A549 (cell line): ENCODE measurements around the gene PRKAG2. TPM values are rescaled to one million over a fixed set of nuclear protein-coding genes. Genes with fewer than 3 reads are reported as not detected.

ENCODE experiments used
- ATAC-seq, 2 experiments: fragments of 200-7000 bp in 1 of 2; fragments of >200 bp in 1 of 2; cut with Nextera tagmentation in 1 of 2; cut with Tn5 transposase in 1 of 2; 3 replicates each; pipeline versions ENCODE4 v1.8.0 to v1.9.1; 2018 to 2020; ENCODE audit warnings: mild to moderate bottlenecking in 1 of 2, moderate library complexity in 1 of 2
- CTCF ChIA-PET: fragments of 300-600 bp; sonication (Branson Sonifier 250); formaldehyde crosslinking; extraction: SDS; loops from one replicate; lab custom pipeline; 2021; ENCODE audit warnings: antibody characterized with exemption, inconsistent platforms; lab: Yijun Ruan, JAX
- POLR2A ChIA-PET: fragments of 350-600 bp; formaldehyde crosslinking; extraction: SDS; loops from one replicate; lab custom pipeline; 2021; ENCODE audit warnings: antibody characterized with exemption, inconsistent platforms; lab: Yijun Ruan, JAX
- DNase-seq, 2 experiments: peaks; one replicate each; pipeline versions ENCODE4 v3.0.0 to v3.0.0-alpha.2; 2011 to 2016; ENCODE audit warnings: low read depth in 1 of 2, low spot score in 1 of 2
- FAIRE-seq: peaks from 2 replicates; lab custom pipeline; 2011; peaks lifted over from hg19 to GRCh38; lab: Jason Lieb, UNC
- H3K27ac ChIP-seq, 2 experiments: fragments of >200 bp; sonication (Bioruptor Twin); formaldehyde crosslinking; 3 replicates each; pipeline ENCODE4 v1.5.1; 2016 to 2017
- H3K4me1 ChIP-seq: fragments of >200 bp; sonication (Bioruptor Twin); formaldehyde crosslinking; 3 replicates; pipeline ENCODE4 v1.6.1; 2016
- H3K4me2 ChIP-seq: fragments of >200 bp; sonication (Bioruptor Twin); formaldehyde crosslinking; 3 replicates; pipeline ENCODE4 v1.6.1; 2016
- H3K4me3 ChIP-seq: fragments of >200 bp; sonication (Bioruptor Twin); formaldehyde crosslinking; 3 replicates; pipeline ENCODE4 v1.5.1; 2016
- H3K9me3 ChIP-seq: fragments of >200 bp; sonication (Bioruptor Twin); formaldehyde crosslinking; 3 replicates; pipeline ENCODE4 v1.6.1; 2016
- ATOH8 ChIP-seq: fragments of 250-450 bp; sonication (Bioruptor Pico); IDR thresholded peaks from 2 replicates; pipeline ENCODE4 v1.5.0; 2020; ENCODE audit warnings: low read depth, mild to moderate bottlenecking, moderate library complexity
- BCL3 ChIP-seq: fragments of >200 bp; sonication (Bioruptor Twin); formaldehyde crosslinking; IDR thresholded peaks from 3 replicates; pipeline ENCODE4 v1.6.1; 2016
- CBX2 ChIP-seq: fragments of 200-600 bp; sonication (generic); IDR thresholded peaks from 2 replicates; pipeline ENCODE4 v1.6.1; 2016; ENCODE audit warnings: low read depth, mild to moderate bottlenecking, borderline replicate concordance
- CBX8 ChIP-seq: fragments of 200-600 bp; sonication (generic); IDR thresholded peaks from 2 replicates; pipeline ENCODE4 v1.6.1; 2016
- CHD2 ChIP-seq: fragments of 150-350 bp; IDR thresholded peaks from 2 replicates; pipeline ENCODE4 v1.6.1; 2014; ENCODE audit warnings: low read length; ENCODE audit not compliant: partially characterized antibody
- EHF ChIP-seq: fragments of 250-450 bp; sonication (Bioruptor Pico); IDR thresholded peaks from 2 replicates; pipeline ENCODE4 v1.5.0; 2020; ENCODE audit warnings: mild to moderate bottlenecking
- FOXS1 ChIP-seq: fragments of 250-450 bp; sonication (Bioruptor Pico); IDR thresholded peaks from 2 replicates; pipeline ENCODE4 v1.5.0; 2020; ENCODE audit warnings: mild to moderate bottlenecking, moderate library complexity
- HES2 ChIP-seq: fragments of >200 bp; sonication (Bioruptor Twin); formaldehyde crosslinking; IDR thresholded peaks from 2 replicates; pipeline ENCODE4 v1.6.1; 2016
- HEYL ChIP-seq: fragments of 250-450 bp; sonication (Bioruptor Pico); IDR thresholded peaks from 2 replicates; pipeline ENCODE4 v1.8.0; 2021; ENCODE audit warnings: mild to moderate bottlenecking, moderate library complexity
- HMGXB4 ChIP-seq: fragments of 250-450 bp; sonication (Bioruptor Pico); IDR thresholded peaks from 2 replicates; pipeline ENCODE4 v1.5.0; 2021; ENCODE audit warnings: mild to moderate bottlenecking, moderate library complexity, borderline replicate concordance
- HOXB13 ChIP-seq: fragments of 250-450 bp; sonication (Bioruptor Pico); IDR thresholded peaks from 2 replicates; pipeline ENCODE4 v1.5.0; 2020; ENCODE audit warnings: low read depth, mild to moderate bottlenecking, moderate library complexity
- KDM1A ChIP-seq: fragments of 200-600 bp; sonication (generic); IDR thresholded peaks from 2 replicates; pipeline ENCODE4 v1.6.1; 2016; ENCODE audit warnings: low read depth, mild to moderate bottlenecking
- KDM5A ChIP-seq: fragments of 200-600 bp; sonication (generic); IDR thresholded peaks from 2 replicates; pipeline ENCODE4 v1.6.1; 2016; ENCODE audit warnings: antibody characterized with exemption, mild to moderate bottlenecking
- NPAS2 ChIP-seq: fragments of 250-450 bp; sonication (Bioruptor Pico); IDR thresholded peaks from 2 replicates; pipeline ENCODE4 v1.8.0; 2022; ENCODE audit warnings: mild to moderate bottlenecking, moderate library complexity, borderline replicate concordance
- POLR2A ChIP-seq: IDR thresholded peaks from 2 replicates; pipeline ENCODE4 v1.6.1; 2012; ENCODE audit warnings: mild to moderate bottlenecking, low read length
- POLR2AphosphoS2 ChIP-seq: conservative IDR thresholded peaks from 2 replicates; pipeline ENCODE4 v1.6.1; 2012; ENCODE audit warnings: low read length, improper control_type of control experiment, inconsistent platforms
- RCOR1 ChIP-seq: fragments of 150-350 bp; IDR thresholded peaks from 2 replicates; pipeline ENCODE4 v1.6.1; 2014; ENCODE audit warnings: antibody characterized with exemption, low read length, low read depth
- RNF2 ChIP-seq: fragments of 200-600 bp; sonication (generic); IDR thresholded peaks from 2 replicates; pipeline ENCODE4 v1.6.1; 2016; ENCODE audit warnings: low read depth, mild to moderate bottlenecking, antibody characterized with exemption, moderate library complexity, borderline replicate concordance
- SMC3 ChIP-seq: fragments of >200 bp; sonication (Bioruptor Twin); formaldehyde crosslinking; IDR thresholded peaks from 3 replicates; pipeline ENCODE4 v1.6.1; 2018; ENCODE audit warnings: inconsistent platforms
- TFCP2L1 ChIP-seq: fragments of 250-450 bp; sonication (Bioruptor Pico); IDR thresholded peaks from 2 replicates; pipeline ENCODE4 v1.5.0; 2021; ENCODE audit warnings: mild to moderate bottlenecking
- ZFP36 ChIP-seq: fragments of 450-650 bp; IDR thresholded peaks from 2 replicates; pipeline ENCODE4 v1.6.1; 2014; ENCODE audit warnings: borderline replicate concordance; ENCODE audit not compliant: partially characterized antibody
- ZNF302 ChIP-seq: fragments of 250-450 bp; sonication (Bioruptor Pico); IDR thresholded peaks from 2 replicates; pipeline ENCODE4 v1.9.0; 2021; ENCODE audit warnings: inconsistent platforms, mild to moderate bottlenecking, moderate library complexity
- WGBS: methylation state at CpG from one replicate; pipeline ENCODE4 v1.1.6; 2017; ENCODE audit errors: missing lambda C conversion rate; 5-methylcytosine and 5-hydroxymethylcytosine counted together
- polyA plus RNA-seq, 4 experiments: library from polyadenylated mRNA; depleted of rRNA in 3 of 4; stranded (reverse); fragments of >200 nt; fragmentation: RNase III in 1 of 4; extraction: RNeasy Plus Mini Kit Qiagen cat#74134 plus additional on column Dnase treatment in 1 of 4; gene quantifications; 2 replicates in 3 of 4; 3 replicates in 1 of 4; pipeline ENCODE4 v1.2.3, GENCODE V29; 2011 to 2017

PRKAG2 gene
- polyA plus RNA-seq, 2 of the 4 experiments (the other 2 are of a cell fraction) = 26.5 to 31.7 TPM

GRCh38 chr7:151787348-151787747, 89.6 kb downstream of the PRKAG2 start:
- H3K4me2 ChIP-seq = no peak overlapping the region

GRCh38 chr7:151786936-151787335, 90.0 kb downstream of the PRKAG2 start:
- POLR2A ChIA-PET = no interaction called here
- H3K27ac ChIP-seq = no peak overlapping the region
- ATAC-seq (no peak), DNase-seq (no peak)
- TF ChIP-seq HEYL (no peak), EHF (CRISPR knock-in tag) (no peak), CBX8 (no peak), KDM1A (no peak), HES2 (no peak)
- TF ChIP-seq, all 56 proteins: peak for 0
- CTCF ChIA-PET = interaction anchor here (2.4 to 7.4 kb wide), 3 partner anchors 9 to 146 kb away, joined by 11 to 153 read pairs (median 71); no protein-coding TSS in a partner anchor
- no peak overlapping the region for H3K4me2 ChIP-seq
- no peak for FAIRE-seq
- H3K4me3 ChIP-seq = no peak overlapping the region
- 0 out of 3 replicates have a peak, but pooled peaks cover 4% of the 10 kb centered on the region for H3K4me1 ChIP-seq
- H3K9me3 ChIP-seq = no peaks in the 10 kb centered on the region
- WGBS = 42% methylated on average over 5 of the region's 5 CpGs

More at GRCh38 chr7:151787348-151787747, 89.6 kb downstream of the PRKAG2 start:
- WGBS = 70% methylated on average over 3 of the region's 3 CpGs
- FAIRE-seq (no peak), ATAC-seq (no peak), DNase-seq (no peak)
- no peak overlapping the region for H3K4me3 ChIP-seq
- POLR2A ChIA-PET = no interaction called here
- no peaks in the 10 kb centered on the region for H3K9me3 ChIP-seq
- H3K27ac ChIP-seq = no peak overlapping the region
- CTCF ChIA-PET = interaction anchor here (2.4 to 7.4 kb wide), 3 partner anchors 8 to 146 kb away, joined by 11 to 153 read pairs (median 71); no protein-coding TSS in a partner anchor
- 0 out of 3 replicates have a peak, but pooled peaks cover 4% of the 10 kb centered on the region for H3K4me1 ChIP-seq
- no peak for TF ChIP-seq TFCP2L1 (CRISPR knock-in tag)
- TF ChIP-seq NPAS2 (CRISPR knock-in tag) = no peak
- TF ChIP-seq POLR2AphosphoS2 = no peak
- TF ChIP-seq FOXS1 (CRISPR knock-in tag) = no peak
- TF ChIP-seq POLR2A = no peak
- no peak for TF ChIP-seq ATOH8 (CRISPR knock-in tag)
- TF ChIP-seq RNF2 = no peak
- no peak for TF ChIP-seq CBX2
- no peak for TF ChIP-seq CBX8
- TF ChIP-seq ZNF302 = no peak
- TF ChIP-seq HOXB13 = no peak
- no peak for TF ChIP-seq RCOR1
- no peak for TF ChIP-seq CHD2
- no peak for TF ChIP-seq HMGXB4 (CRISPR knock-in tag)
- TF ChIP-seq SMC3 = no peak
- TF ChIP-seq ZFP36 = no peak
- no peak for TF ChIP-seq BCL3
- no peak for TF ChIP-seq KDM5A
